ENCODE measurements around the gene VIL1. TPM values are rescaled to one million over a fixed set of nuclear protein-coding genes. Genes with fewer than 3 reads are reported as not detected.

VIL1 gene
- total and polyA plus RNA-seq, 9 of the 15 experiments (the other 6 are each of a cell fraction or from before 2014, with no cell fraction given): 0.51 to 2.7 (median 1.2) TPM

- TF ChIP-seq ARID1B (IDR thresholded peaks at IDR 0.05) (0 out of 2 replicates have a peak, but pooled peaks have one; percentile 27), SP2 (IDR thresholded peaks at IDR 0.05; ENCODE audit: extremely low read depth, low read depth, low read length, poor library complexity, severe bottlenecking) (no peak), KDM2B (CRISPR knock-in tag; IDR thresholded peaks at IDR 0.05) (peak; percentile 67; the same call in 1 of the 2 replicates), TCFL5 (CRISPR knock-in tag; conservative IDR thresholded peaks at IDR 0.05) (no peak), ZFP36 (IDR thresholded peaks at IDR 0.05; ENCODE audit: low read depth, low read length, partially characterized antibody) (no peak), ARNT (IDR thresholded peaks at IDR 0.05) (no peak), ZNF449 (CRISPR knock-in tag; IDR thresholded peaks at IDR 0.05) (no peak), NFYB (IDR thresholded peaks at IDR 0.05; ENCODE audit: extremely low read depth, insufficient read length) (no peak), ZSCAN32 (CRISPR knock-in tag; IDR thresholded peaks at IDR 0.05) (no peak), ZZZ3 (IDR thresholded peaks at IDR 0.05) (no peak), ZBTB34 (CRISPR knock-in tag; IDR thresholded peaks at IDR 0.05) (no peak), TRIM28 (IDR thresholded peaks at IDR 0.05) (0 out of 2 replicates have a peak, but pooled peaks have one; percentile 13), ATF2 (CRISPR knock-in tag; IDR thresholded peaks at IDR 0.05) (no peak), HMG20A (CRISPR knock-in tag; conservative IDR thresholded peaks at IDR 0.05) (no peak), ZNF75A (CRISPR knock-in tag; IDR thresholded peaks at IDR 0.05) (no peak), ZNF785 (CRISPR knock-in tag; IDR thresholded peaks at IDR 0.05) (no peak), HMGN3 (IDR thresholded peaks at IDR 0.05; ENCODE audit: borderline replicate concordance, extremely low read depth, insufficient read length, low read depth, low read length) (peak; percentile 93), TAF1 (IDR thresholded peaks at IDR 0.05; ENCODE audit: control insufficient read depth, extremely low read depth, insufficient read depth, low read length, severe bottlenecking) (peak; percentile 61), ZKSCAN3 (CRISPR knock-in tag; IDR thresholded peaks at IDR 0.05) (no peak), SMAD1 (IDR thresholded peaks at IDR 0.05; ENCODE audit: low read depth, low read length, partially characterized antibody) (no peak), NFIC (IDR thresholded peaks at IDR 0.05) (no peak), MAFG (tag; conservative IDR thresholded peaks at IDR 0.05) (no peak), ZNF766 (CRISPR knock-in tag; conservative IDR thresholded peaks at IDR 0.05) (no peak; the same call in 1 of the 2 replicates), FIP1L1 (IDR thresholded peaks at IDR 0.05; ENCODE audit: low read depth, low read length, poor library complexity, severe bottlenecking) (peak; percentile 76), HDGF (IDR thresholded peaks at IDR 0.05) (no peak), ZNF717 (CRISPR knock-in tag; IDR thresholded peaks at IDR 0.05) (no peak)
Observed at GRCh38 chr2:218395826-218396687, 22.9 kb upstream of the VIL1 start (continued).

Data from K562 (cell line).